GM12873 (cell line): ENCODE results near the gene RNASEH2A.

ENCODE experiments used
- TF ChIP-seq, protein P1 (sequence below): IDR thresholded peaks from 2 replicates; pipeline ENCODE4 v1.5.1; 2012; ENCODE audit warnings: low read depth, mild to moderate bottlenecking, moderate library complexity, low read length, control low read depth; ENCODE audit not compliant: insufficient read depth; ENCODE audit errors: missing control alignments

RNASEH2A gene

DNA sequence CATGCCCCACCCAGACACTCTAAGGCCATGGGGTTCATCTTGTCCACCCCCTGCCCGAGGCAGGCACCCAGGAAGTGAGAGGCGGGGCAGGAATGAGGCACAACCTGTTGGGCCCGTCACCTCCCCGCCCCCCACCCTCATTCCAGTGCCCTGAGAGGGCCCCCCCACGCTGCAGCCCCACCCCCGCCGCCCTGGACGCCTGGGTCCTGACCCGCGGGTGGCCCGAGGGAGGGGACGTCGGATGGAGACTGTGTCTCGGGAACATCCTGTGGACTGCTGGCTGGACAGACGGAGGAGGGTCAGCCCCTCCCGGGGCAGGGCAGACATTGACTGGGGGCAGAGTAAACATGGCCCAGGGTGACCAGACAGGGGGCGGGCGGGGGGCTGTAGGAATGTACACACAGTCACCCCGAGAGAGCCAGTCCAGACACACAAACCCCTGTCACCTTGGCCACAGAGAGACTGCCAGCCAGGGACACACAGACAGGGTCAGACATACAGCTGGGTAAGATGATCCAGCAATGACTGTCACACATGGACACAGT lies 22.5 kb upstream of the RNASEH2A start:
- TF ChIP-seq, protein P1, sequence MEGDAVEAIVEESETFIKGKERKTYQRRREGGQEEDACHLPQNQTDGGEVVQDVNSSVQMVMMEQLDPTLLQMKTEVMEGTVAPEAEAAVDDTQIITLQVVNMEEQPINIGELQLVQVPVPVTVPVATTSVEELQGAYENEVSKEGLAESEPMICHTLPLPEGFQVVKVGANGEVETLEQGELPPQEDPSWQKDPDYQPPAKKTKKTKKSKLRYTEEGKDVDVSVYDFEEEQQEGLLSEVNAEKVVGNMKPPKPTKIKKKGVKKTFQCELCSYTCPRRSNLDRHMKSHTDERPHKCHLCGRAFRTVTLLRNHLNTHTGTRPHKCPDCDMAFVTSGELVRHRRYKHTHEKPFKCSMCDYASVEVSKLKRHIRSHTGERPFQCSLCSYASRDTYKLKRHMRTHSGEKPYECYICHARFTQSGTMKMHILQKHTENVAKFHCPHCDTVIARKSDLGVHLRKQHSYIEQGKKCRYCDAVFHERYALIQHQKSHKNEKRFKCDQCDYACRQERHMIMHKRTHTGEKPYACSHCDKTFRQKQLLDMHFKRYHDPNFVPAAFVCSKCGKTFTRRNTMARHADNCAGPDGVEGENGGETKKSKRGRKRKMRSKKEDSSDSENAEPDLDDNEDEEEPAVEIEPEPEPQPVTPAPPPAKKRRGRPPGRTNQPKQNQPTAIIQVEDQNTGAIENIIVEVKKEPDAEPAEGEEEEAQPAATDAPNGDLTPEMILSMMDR = no peak

- TF ChIP-seq, protein P1 = no peak
Measured at GRCh38 chr19:12784394-12784870, 22.0 kb upstream of the RNASEH2A start.

- TF ChIP-seq, protein P1 = no peak
Measured at GRCh38 chr19:12784871-12785430, 21.4 kb upstream of the RNASEH2A start.

- TF ChIP-seq, protein P1 = no peak
Measured at GRCh38 chr19:12785431-12786031, 20.9 kb upstream of the RNASEH2A start.

DNA sequence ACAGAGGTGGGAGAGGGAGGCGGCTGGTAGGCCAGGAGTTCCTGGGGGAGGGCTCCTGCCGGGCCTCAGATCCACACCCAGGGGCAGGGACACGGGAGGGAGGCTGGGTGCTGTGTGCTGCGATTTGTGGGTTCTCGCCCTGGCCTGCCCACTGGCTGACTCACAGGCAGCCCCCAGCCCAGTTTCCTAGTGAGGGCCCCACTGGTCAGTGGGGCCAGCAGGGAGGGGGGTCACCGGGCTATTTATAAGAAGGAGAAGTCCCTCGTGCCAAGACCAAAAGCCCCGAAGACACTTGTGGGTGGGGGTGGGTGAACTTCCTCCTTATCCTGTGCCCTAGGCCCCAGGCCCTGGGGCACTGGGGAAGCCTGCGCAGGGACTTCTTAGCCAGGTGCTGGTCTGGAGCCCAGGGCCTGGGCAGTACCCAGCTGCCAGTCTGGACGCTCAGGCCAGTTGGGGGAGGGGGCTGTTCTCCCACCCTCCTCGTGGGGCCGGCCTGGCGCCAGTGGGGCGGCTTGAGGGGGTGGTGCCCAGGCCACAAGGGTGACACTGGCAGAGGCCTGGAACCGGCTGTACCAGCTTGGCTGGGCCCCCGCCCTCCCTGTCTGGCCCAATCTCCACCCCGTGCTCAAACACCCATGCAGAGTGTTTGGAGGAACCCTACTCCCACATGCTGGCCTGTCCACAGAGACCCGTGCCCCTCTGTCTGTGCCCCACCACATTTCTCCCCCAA lies 20.1 kb upstream of the RNASEH2A start:
- TF ChIP-seq, protein P1 = no peak

GRCh38 chr19:12786952-12787351 lies 19.4 kb upstream of the RNASEH2A start:
- TF ChIP-seq, protein P1 = no peak

GRCh38 chr19:12787458-12787857 lies 18.9 kb upstream of the RNASEH2A start:
- TF ChIP-seq, protein P1 = no peak
